ENCODE data around the gene STRIT1.
A peak's percentile ranks its signal among the peaks of the same experiment; 100 is the strongest.

DNA sequence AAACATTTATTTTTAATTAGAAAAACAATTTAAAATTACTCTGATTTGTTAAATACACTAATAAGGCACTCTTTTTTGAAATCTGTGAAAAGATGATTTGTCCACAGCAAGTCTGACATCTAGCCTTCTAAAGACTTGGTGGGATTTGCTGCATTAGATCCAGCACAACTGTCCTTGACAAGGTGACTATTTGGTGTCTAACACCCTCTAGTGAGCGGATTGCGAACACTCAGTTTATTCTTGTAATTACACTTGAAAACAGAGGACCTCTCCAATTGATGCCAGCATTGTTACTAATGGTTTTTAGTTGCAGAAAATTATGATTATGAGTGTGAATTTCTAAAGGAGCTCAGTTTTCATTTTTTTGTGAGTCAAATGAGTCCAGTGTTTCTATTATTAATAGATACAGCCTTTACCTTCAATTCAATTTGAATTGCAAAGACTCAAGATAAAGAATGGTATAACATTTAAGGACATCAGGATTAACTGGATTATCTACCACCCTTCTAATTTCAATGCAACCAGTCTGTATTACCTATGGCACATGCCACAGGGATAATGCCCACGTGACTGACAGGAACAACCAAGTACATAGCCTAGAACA, 29.7 kb upstream of the STRIT1 start:
- TF ChIP-seq, protein P1, sequence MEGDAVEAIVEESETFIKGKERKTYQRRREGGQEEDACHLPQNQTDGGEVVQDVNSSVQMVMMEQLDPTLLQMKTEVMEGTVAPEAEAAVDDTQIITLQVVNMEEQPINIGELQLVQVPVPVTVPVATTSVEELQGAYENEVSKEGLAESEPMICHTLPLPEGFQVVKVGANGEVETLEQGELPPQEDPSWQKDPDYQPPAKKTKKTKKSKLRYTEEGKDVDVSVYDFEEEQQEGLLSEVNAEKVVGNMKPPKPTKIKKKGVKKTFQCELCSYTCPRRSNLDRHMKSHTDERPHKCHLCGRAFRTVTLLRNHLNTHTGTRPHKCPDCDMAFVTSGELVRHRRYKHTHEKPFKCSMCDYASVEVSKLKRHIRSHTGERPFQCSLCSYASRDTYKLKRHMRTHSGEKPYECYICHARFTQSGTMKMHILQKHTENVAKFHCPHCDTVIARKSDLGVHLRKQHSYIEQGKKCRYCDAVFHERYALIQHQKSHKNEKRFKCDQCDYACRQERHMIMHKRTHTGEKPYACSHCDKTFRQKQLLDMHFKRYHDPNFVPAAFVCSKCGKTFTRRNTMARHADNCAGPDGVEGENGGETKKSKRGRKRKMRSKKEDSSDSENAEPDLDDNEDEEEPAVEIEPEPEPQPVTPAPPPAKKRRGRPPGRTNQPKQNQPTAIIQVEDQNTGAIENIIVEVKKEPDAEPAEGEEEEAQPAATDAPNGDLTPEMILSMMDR (IDR thresholded peaks at IDR 0.05), result peak; percentile 81
- TF ChIP-seq POLR2AphosphoS5 (IDR thresholded peaks at IDR 0.05; ENCODE audit: low read depth, low read length) (no peak), TCF7L2 (IDR thresholded peaks at IDR 0.05; ENCODE audit: low read depth, low read length) (no peak)
- TF ChIP-seq, protein P2, sequence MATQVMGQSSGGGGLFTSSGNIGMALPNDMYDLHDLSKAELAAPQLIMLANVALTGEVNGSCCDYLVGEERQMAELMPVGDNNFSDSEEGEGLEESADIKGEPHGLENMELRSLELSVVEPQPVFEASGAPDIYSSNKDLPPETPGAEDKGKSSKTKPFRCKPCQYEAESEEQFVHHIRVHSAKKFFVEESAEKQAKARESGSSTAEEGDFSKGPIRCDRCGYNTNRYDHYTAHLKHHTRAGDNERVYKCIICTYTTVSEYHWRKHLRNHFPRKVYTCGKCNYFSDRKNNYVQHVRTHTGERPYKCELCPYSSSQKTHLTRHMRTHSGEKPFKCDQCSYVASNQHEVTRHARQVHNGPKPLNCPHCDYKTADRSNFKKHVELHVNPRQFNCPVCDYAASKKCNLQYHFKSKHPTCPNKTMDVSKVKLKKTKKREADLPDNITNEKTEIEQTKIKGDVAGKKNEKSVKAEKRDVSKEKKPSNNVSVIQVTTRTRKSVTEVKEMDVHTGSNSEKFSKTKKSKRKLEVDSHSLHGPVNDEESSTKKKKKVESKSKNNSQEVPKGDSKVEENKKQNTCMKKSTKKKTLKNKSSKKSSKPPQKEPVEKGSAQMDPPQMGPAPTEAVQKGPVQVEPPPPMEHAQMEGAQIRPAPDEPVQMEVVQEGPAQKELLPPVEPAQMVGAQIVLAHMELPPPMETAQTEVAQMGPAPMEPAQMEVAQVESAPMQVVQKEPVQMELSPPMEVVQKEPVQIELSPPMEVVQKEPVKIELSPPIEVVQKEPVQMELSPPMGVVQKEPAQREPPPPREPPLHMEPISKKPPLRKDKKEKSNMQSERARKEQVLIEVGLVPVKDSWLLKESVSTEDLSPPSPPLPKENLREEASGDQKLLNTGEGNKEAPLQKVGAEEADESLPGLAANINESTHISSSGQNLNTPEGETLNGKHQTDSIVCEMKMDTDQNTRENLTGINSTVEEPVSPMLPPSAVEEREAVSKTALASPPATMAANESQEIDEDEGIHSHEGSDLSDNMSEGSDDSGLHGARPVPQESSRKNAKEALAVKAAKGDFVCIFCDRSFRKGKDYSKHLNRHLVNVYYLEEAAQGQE (IDR thresholded peaks at IDR 0.05; ENCODE audit: insufficient read depth in 1 of 2, low read depth in 2 of 2, low read length in 1 of 2), result no peak

Data from Panc1 (cell line).